Activated CD8-positive, alpha-beta memory T cell treated with anti-CD3 and anti-CD28 coated beads, Interleukin-2, amount 10 ng/mL, durations not matched to agents 7 days and 5 days (primary cell): ENCODE measurements around the gene FCHSD2. TPM values are rescaled to one million over a fixed set of nuclear protein-coding genes. Genes with fewer than 3 reads are reported as not detected.
"Not testable (repeated sequence)": the region's sequence is repeated elsewhere in the genome, so short reads cannot be mapped to it uniquely, and the experiment has no call there.

Experiments used
- ATAC-seq: fragments of 150-1000 bp; cut with Tn5 transposase; one replicate; pipeline ENCODE4 v1.10.0; 2021; ENCODE audit warnings: moderate library complexity
- CTCF ChIA-PET: fragments of 350-600 bp; sonication (Branson Sonifier 250); formaldehyde crosslinking; loops from one replicate; lab custom pipeline; 2021; ENCODE audit warnings: antibody characterized with exemption; lab: Charles Lee
- DNase-seq: peaks from one replicate; pipeline ENCODE4 v3.0.0-alpha.2; 2020
- H3K27ac Mint-ChIP-seq: one replicate; pipeline ENCODE4 v1.8.0; 2021; ENCODE audit warnings: mild to moderate bottlenecking, mixed read lengths
- H3K27me3 Mint-ChIP-seq: one replicate; pipeline ENCODE4 v1.8.0; 2021; ENCODE audit warnings: mixed read lengths
- H3K36me3 Mint-ChIP-seq: one replicate; pipeline ENCODE4 v1.8.0; 2021; ENCODE audit warnings: mild to moderate bottlenecking, mixed read lengths
- H3K4me1 Mint-ChIP-seq: one replicate; pipeline ENCODE4 v1.8.0; 2021; ENCODE audit warnings: mixed read lengths
- H3K4me3 Mint-ChIP-seq: one replicate; pipeline ENCODE4 v1.8.0; 2021; ENCODE audit warnings: mild to moderate bottlenecking, moderate library complexity, mixed read lengths
- H3K9me3 Mint-ChIP-seq: one replicate; pipeline ENCODE4 v1.8.0; 2022; ENCODE audit warnings: low read depth, mixed read lengths
- total RNA-seq, 2 experiments: library from RNA; stranded (reverse); gene quantifications; one replicate each; pipeline ENCODE4 v1.2.3, GENCODE V29; 2021

FCHSD2 gene
- total RNA-seq, 2 experiments from 2014 or later: 42.1 to 71.0 TPM

DNA sequence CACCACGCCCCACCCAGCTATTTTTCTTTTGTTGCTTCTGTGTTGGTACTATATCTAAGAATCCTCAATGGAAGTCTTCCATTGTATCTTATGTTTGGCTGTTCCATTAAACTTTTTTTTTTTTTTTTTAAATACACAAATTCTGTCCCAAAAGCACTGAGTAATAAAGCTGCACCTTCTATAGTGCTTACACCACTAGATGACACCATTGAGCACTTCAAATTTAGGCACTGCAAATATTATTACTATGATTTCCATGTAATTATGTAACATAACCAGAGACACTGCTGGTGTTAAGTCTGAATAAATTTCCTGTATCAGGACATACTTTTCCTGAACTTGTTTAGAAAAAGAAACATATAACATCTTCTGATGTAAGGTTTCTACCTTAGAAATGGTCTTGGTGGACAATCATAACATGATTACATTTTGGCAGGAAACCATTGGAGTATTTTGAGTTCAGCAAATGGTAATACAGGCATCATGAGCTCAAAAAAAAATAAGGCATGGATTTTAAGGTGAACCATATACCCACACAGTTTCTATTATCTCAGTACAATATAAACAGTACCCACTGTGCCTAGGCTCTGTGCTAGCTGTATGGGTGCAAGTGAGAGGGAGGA is 217.4 kb downstream of the FCHSD2 start:
- no peak overlapping the region for H3K4me3 Mint-ChIP-seq
- CTCF ChIA-PET: interaction anchor here (0.7 to 3.8 kb wide), 10 partner anchors 16 to 258 kb away, joined by 3 to 39 read pairs (median 4); no protein-coding TSS in a partner anchor
- ATAC-seq: no peak
- no peaks in the 10 kb centered on the region for H3K27me3 Mint-ChIP-seq
- H3K27ac Mint-ChIP-seq: no peak overlapping the region
- peaks cover 11% of the 10 kb centered on the region for H3K36me3 Mint-ChIP-seq
- peaks cover 5% of the 10 kb centered on the region for H3K4me1 Mint-ChIP-seq
- DNase-seq: no peak
- no peaks in the 10 kb centered on the region for H3K9me3 Mint-ChIP-seq

GRCh38 chr11:72921028-72921716 is 220.9 kb downstream of the FCHSD2 start:
- CTCF ChIA-PET: interaction anchor here (2.3 kb wide), 1 partner anchor 257 kb away, joined by 6 read pairs; no protein-coding TSS in a partner anchor
- H3K4me1 Mint-ChIP-seq: peaks cover 5% of the 10 kb centered on the region
- H3K9me3 Mint-ChIP-seq: no peaks in the 10 kb centered on the region
- H3K4me3 Mint-ChIP-seq: no peak overlapping the region
- ATAC-seq (no peak), DNase-seq (no peak)
- H3K36me3 Mint-ChIP-seq: peaks cover 21% of the 10 kb centered on the region
- no peaks in the 10 kb centered on the region for H3K27me3 Mint-ChIP-seq
- no peak overlapping the region for H3K27ac Mint-ChIP-seq

DNA sequence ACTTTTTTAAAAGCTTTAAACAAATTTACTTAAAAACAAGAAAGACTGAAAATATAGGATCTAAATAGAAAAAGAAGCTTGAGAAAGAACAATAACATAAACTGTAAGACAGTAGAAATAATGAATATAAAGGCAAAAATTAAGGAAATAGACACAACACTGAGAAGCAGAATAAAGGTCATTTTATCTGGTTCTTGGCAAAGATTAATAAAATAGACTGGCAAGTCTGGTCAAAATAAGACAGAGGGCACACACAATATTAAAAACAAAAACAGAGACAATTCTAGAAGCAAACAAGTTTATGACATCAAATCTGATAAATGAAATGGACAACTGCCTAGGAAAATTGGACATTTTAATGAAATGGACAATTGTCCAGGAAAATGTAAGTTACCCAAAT is 222.1 kb downstream of the FCHSD2 start:
- CTCF ChIA-PET: interaction anchor here (1.7 kb wide), 1 partner anchor 258 kb away, joined by 4 read pairs; no protein-coding TSS in a partner anchor
- no peak for DNase-seq
- Mint-ChIP-seq H3K27me3 (no peaks in the 10 kb centered on the region), H3K4me3 (no peak overlapping the region), H3K4me1 (peaks cover 5% of the 10 kb centered on the region), H3K36me3 (peaks cover 27% of the 10 kb centered on the region), H3K9me3 (no peaks in the 10 kb centered on the region), H3K27ac (no peak overlapping the region)
- no peak for ATAC-seq

DNA sequence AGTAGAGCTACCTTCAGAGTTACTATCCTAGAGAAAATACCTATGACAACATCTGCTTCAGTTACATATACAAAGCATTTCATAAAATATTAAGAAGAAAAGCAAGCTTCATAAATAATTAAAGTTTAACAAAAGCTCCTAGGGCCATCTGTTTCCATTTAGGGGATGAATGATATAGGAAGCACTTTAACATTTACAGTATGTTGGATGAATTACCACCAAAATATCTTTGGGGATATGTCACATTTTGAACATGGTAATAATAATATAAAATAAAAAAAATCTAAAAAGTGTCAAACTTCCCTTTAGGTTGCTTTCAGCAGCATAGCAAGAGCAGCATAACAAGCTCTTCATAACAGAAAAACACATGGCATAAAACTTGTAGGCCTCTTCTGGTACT is 223.3 kb downstream of the FCHSD2 start:
- no peaks in the 10 kb centered on the region for H3K9me3 Mint-ChIP-seq
- no peak for DNase-seq
- no peaks in the 10 kb centered on the region for H3K27me3 Mint-ChIP-seq
- CTCF ChIA-PET: interaction anchor here (1.5 to 1.7 kb wide), 2 partner anchors 259 to 260 kb away, joined by 4 to 8 read pairs; no protein-coding TSS in a partner anchor
- H3K4me1 Mint-ChIP-seq: no peaks in the 10 kb centered on the region
- H3K27ac Mint-ChIP-seq: no peak overlapping the region
- peaks cover 37% of the 10 kb centered on the region for H3K36me3 Mint-ChIP-seq
- H3K4me3 Mint-ChIP-seq: no peak overlapping the region
- ATAC-seq: no peak

DNA sequence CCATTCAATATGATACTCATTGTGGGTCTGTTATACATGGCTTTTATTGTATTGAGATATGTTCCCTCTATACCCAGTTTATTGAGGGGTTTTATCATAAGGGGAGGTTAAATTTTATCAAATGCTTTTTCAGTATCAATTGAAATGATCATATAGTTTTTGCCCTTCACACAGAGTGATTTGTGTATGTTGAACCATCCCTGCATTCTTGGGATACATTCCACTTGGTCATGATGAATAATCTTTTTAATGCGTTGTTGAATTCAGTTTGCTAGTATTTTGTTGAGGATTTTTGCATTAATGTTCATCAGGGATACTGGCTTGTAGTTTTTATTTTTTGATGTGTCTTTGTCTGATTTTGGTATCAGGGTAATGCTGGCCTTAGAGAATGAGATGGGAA is 229.9 kb downstream of the FCHSD2 start:
- CTCF ChIA-PET: no interaction called here
- H3K4me1 Mint-ChIP-seq: no peaks in the 10 kb centered on the region
- peaks cover 68% of the 10 kb centered on the region for H3K36me3 Mint-ChIP-seq
- ATAC-seq (no peak), DNase-seq (no peak)
- H3K27me3 Mint-ChIP-seq: no peaks in the 10 kb centered on the region
- peaks cover 18% of the 10 kb centered on the region for H3K9me3 Mint-ChIP-seq
- no peak overlapping the region for H3K27ac Mint-ChIP-seq
- no peak overlapping the region for H3K4me3 Mint-ChIP-seq

- peaks cover 66% of the 10 kb centered on the region for H3K36me3 Mint-ChIP-seq
- H3K27ac Mint-ChIP-seq, ATAC-seq, H3K4me3 Mint-ChIP-seq, CTCF ChIA-PET, DNase-seq, H3K4me1 Mint-ChIP-seq, H3K27me3 Mint-ChIP-seq: not testable (repeated sequence)
- H3K9me3 Mint-ChIP-seq: peaks cover 22% of the 10 kb centered on the region
These were observed 232.3 kb downstream of the FCHSD2 start for GRCh38 chr11:72909558-72910388.

DNA sequence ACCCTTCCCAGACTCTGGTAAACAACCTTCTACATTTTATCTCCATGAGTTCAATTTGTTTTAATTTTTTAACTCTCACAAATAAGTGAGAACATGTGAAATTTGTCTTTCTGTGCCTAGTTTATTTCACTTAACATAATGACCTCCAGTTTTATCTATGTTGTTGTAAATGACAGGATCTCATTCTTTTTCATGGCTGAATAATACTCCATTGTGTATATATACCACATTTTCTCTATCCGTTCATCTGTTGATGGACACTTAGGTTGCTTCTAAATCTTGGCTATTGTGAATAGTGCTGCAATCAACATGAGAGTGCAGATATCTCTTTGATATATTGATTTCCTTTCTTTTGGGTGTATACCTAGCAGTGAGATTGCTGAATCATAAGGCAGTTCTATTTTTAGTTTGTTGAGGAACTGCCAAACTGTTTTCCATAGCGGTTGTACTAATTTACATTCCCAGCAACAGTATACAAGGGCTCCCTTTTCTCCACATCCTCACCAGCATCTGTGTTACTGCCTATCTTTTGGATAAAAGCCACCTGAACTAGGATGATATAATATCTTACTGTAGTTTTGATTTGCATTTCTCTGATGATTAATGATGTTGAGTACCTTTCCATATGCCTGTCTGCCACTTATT is 234.0 kb downstream of the FCHSD2 start:
- H3K27ac Mint-ChIP-seq: no peak overlapping the region
- H3K4me1 Mint-ChIP-seq: no peaks in the 10 kb centered on the region
- DNase-seq: no peak
- H3K36me3 Mint-ChIP-seq: peaks cover 53% of the 10 kb centered on the region
- peaks cover 22% of the 10 kb centered on the region for H3K9me3 Mint-ChIP-seq
- no peak overlapping the region for H3K4me3 Mint-ChIP-seq
- no peaks in the 10 kb centered on the region for H3K27me3 Mint-ChIP-seq
- CTCF ChIA-PET: no interaction called here
- ATAC-seq: no peak

- H3K9me3 Mint-ChIP-seq: peaks cover 12% of the 10 kb centered on the region
- DNase-seq (no peak), ATAC-seq (no peak)
- H3K4me1 Mint-ChIP-seq: no peaks in the 10 kb centered on the region
- CTCF ChIA-PET: no interaction called here
- H3K36me3 Mint-ChIP-seq: peaks cover 34% of the 10 kb centered on the region
- no peak overlapping the region for H3K27ac Mint-ChIP-seq
- H3K4me3 Mint-ChIP-seq: no peak overlapping the region
- H3K27me3 Mint-ChIP-seq: no peaks in the 10 kb centered on the region
These were observed 238.1 kb downstream of the FCHSD2 start for GRCh38 chr11:72904016-72904415.

DNA sequence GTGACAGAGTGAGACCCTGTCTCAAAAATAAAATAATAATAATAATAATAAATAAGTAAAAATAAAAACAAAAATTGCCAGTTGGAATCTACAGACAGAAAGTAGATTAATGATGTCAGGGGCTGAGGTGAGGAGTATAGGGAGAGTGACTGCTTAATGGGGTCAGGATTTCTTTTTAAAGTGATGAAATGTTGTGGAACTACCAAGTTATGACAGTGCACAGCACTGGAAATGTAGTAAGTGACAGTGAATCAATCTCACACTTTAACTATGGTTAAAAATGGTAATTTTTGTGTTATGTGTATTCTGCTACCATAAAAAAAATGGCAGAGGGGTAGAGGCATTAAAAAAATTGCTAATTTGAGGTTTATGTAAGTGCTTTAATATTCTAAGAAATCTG is 240.7 kb downstream of the FCHSD2 start:
- Mint-ChIP-seq H3K27ac (no peak overlapping the region), H3K9me3 (no peaks in the 10 kb centered on the region), H3K36me3 (peaks cover 13% of the 10 kb centered on the region), H3K4me1 (no peaks in the 10 kb centered on the region), H3K27me3 (no peaks in the 10 kb centered on the region), H3K4me3 (no peak overlapping the region)
- CTCF ChIA-PET: no interaction called here
- DNase-seq (no peak), ATAC-seq (no peak)

DNA sequence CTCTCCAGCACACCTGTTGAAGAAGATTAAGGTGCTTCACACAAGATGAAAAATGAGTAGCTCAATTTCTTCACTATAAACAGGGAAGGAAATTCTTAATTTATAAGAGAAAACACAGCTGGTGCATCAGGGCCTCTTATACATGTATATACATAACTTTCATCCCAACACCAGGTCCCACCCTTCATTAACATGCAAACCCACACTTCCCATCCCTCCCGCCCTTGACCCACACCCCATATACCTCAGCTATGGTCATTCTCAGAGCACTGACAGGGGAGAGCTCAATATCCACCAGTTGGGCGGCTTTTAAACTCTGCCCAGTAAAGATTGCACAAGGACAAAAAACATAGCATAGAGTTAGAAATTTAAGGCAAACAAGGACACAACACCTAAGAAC is 242.1 kb downstream of the FCHSD2 start:
- Mint-ChIP-seq H3K4me3 (no peak overlapping the region), H3K27me3 (no peaks in the 10 kb centered on the region), H3K27ac (no peak overlapping the region), H3K36me3 (peaks cover 10% of the 10 kb centered on the region), H3K9me3 (no peaks in the 10 kb centered on the region), H3K4me1 (no peaks in the 10 kb centered on the region)
- CTCF ChIA-PET: interaction anchor here (1.2 kb wide), 1 partner anchor 25 kb away, joined by 3 read pairs; no protein-coding TSS in a partner anchor
- no peak for ATAC-seq
- DNase-seq: no peak

GRCh38 chr11:72899238-72899637 is 242.9 kb downstream of the FCHSD2 start:
- no peaks in the 10 kb centered on the region for H3K27me3 Mint-ChIP-seq
- no peaks in the 10 kb centered on the region for H3K4me1 Mint-ChIP-seq
- H3K36me3 Mint-ChIP-seq: peaks cover 10% of the 10 kb centered on the region
- DNase-seq (no peak), ATAC-seq (no peak)
- H3K9me3 Mint-ChIP-seq: no peaks in the 10 kb centered on the region
- CTCF ChIA-PET: interaction anchor here (1.2 kb wide), 1 partner anchor 25 kb away, joined by 3 read pairs; no protein-coding TSS in a partner anchor
- no peak overlapping the region for H3K4me3 Mint-ChIP-seq
- H3K27ac Mint-ChIP-seq: no peak overlapping the region

- CTCF ChIA-PET: interaction anchor here (1.0 kb wide), 1 partner anchor 19 kb away, joined by 4 read pairs; no protein-coding TSS in a partner anchor
- H3K4me1 Mint-ChIP-seq: no peaks in the 10 kb centered on the region
- peaks cover 10% of the 10 kb centered on the region for H3K36me3 Mint-ChIP-seq
- H3K27ac Mint-ChIP-seq: no peak overlapping the region
- no peaks in the 10 kb centered on the region for H3K27me3 Mint-ChIP-seq
- H3K4me3 Mint-ChIP-seq: no peak overlapping the region
- H3K9me3 Mint-ChIP-seq: no peaks in the 10 kb centered on the region
- ATAC-seq (no peak), DNase-seq (no peak)
These were observed 244.6 kb downstream of the FCHSD2 start for GRCh38 chr11:72897506-72897905.

DNA sequence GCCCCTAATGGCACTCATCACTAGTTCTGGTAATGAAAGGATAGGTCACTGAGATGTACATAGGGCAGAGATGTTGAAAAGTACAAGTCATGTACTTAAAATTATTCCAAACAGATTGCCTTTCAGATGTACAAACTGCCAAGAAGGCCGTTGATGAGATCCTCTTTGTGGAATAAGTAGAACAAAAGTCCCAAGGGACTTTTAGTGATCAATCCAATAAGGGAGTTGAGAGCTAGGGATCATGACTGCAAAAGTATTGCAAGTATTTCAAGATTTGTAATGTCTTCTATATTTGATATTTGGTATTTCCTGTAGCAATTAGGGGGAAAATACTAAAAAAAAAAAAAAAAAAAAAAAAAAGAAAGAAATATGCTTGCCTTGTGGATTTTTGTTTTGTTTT is 245.7 kb downstream of the FCHSD2 start:
- no peak for ATAC-seq
- DNase-seq: no peak
- H3K4me3 Mint-ChIP-seq: no peak overlapping the region
- H3K9me3 Mint-ChIP-seq: no peaks in the 10 kb centered on the region
- peaks cover 9% of the 10 kb centered on the region for H3K36me3 Mint-ChIP-seq
- H3K27ac Mint-ChIP-seq: no peak overlapping the region
- no peaks in the 10 kb centered on the region for H3K4me1 Mint-ChIP-seq
- CTCF ChIA-PET: interaction anchor here (0.7 kb wide), 2 partner anchors 236 to 557 kb away, joined by 3 read pairs; no protein-coding TSS in a partner anchor
- no peaks in the 10 kb centered on the region for H3K27me3 Mint-ChIP-seq
